Endodermal cell (in vitro differentiated cells): ENCODE data around the gene RCOR3. TPM values are rescaled to one million over a fixed set of nuclear protein-coding genes. Genes with fewer than 3 reads are reported as not detected.

ENCODE experiments used
- DNase-seq: peaks from one replicate; pipeline ENCODE4 v3.0.0-alpha.2; 2017
- H3K27ac ChIP-seq: 2 replicates; pipeline ENCODE4 v1.5.1; 2013; ENCODE audit warnings: mild to moderate bottlenecking, low read depth, low read length, moderate library complexity
- H3K27me3 ChIP-seq: 2 replicates; pipeline ENCODE4 v1.6.1; 2013; ENCODE audit warnings: mild to moderate bottlenecking, low read length, moderate library complexity; ENCODE audit not compliant: insufficient read depth, control insufficient read depth, poor library complexity, severe bottlenecking
- H3K36me3 ChIP-seq: 2 replicates; pipeline ENCODE4 v1.7.0; 2013; ENCODE audit warnings: mild to moderate bottlenecking, low read length, moderate library complexity; ENCODE audit not compliant: control insufficient read depth, insufficient read depth
- H3K4me1 ChIP-seq: one replicate; pipeline ENCODE4 v1.7.0; 2013; ENCODE audit warnings: low read length; ENCODE audit not compliant: control insufficient read depth, insufficient read depth
- H3K4me3 ChIP-seq: 2 replicates; pipeline ENCODE4 v1.5.1; 2013; ENCODE audit warnings: mild to moderate bottlenecking, low read length, moderate library complexity
- H3K9ac ChIP-seq: 2 replicates; pipeline ENCODE4 v1.6.1; 2013; ENCODE audit warnings: mild to moderate bottlenecking, low read length, moderate library complexity; ENCODE audit not compliant: poor library complexity, severe bottlenecking; ENCODE audit errors: extremely low read depth
- H3K9me3 ChIP-seq: 2 replicates; pipeline ENCODE4 v1.6.1; 2013; ENCODE audit warnings: mild to moderate bottlenecking, low read length, moderate library complexity; ENCODE audit not compliant: control insufficient read depth
- H3K27ac Mint-ChIP-seq: 2 replicates; pipeline ENCODE4 v1.8.0; 2020; ENCODE audit warnings: mixed read lengths
- H3K27me3 Mint-ChIP-seq: 2 replicates; pipeline ENCODE4 v1.8.0; 2021; ENCODE audit warnings: mild to moderate bottlenecking, mixed read lengths; ENCODE audit not compliant: insufficient read depth
- H3K36me3 Mint-ChIP-seq: 2 replicates; pipeline ENCODE4 v1.8.0; 2020; ENCODE audit warnings: low read depth, mixed read lengths
- H3K4me1 Mint-ChIP-seq: 2 replicates; pipeline ENCODE4 v1.8.0; 2020; ENCODE audit warnings: mixed read lengths
- H3K4me3 Mint-ChIP-seq: 2 replicates; pipeline ENCODE4 v1.8.0; 2020; ENCODE audit warnings: mild to moderate bottlenecking, moderate library complexity, mixed read lengths
- H3K9me3 Mint-ChIP-seq: 2 replicates; pipeline ENCODE4 v1.8.0; 2020; ENCODE audit warnings: mild to moderate bottlenecking, mixed read lengths
- CTCF ChIP-seq: fragments of 200-600 bp; sonication (generic); conservative IDR thresholded peaks from 2 replicates; pipeline ENCODE4 v1.5.0; 2021; ENCODE audit warnings: antibody characterized with exemption, mild to moderate bottlenecking
- WGBS, 2 experiments: methylation state at CpG; one replicate each; pipeline versions ENCODE4 v1.1.5 to v1.1.7; 2013; ENCODE audit warnings: missing lambda C conversion rate in 2 of 2, mixed read lengths in 1 of 2; ENCODE audit not compliant: insufficient coverage in 1 of 2, insufficient read length in 1 of 2; 5-methylcytosine and 5-hydroxymethylcytosine counted together
- total RNA-seq, 2 donors: library from RNA; stranded (reverse); fragmentation: NEBNext Ultra II Directional in 1 of 2; extraction: Animal tissue kit (Norgen Biotek cat#: 25700) in 1 of 2; gene quantifications; 2 replicates in 1 of 2; 3 replicates in 1 of 2; pipeline ENCODE4 v1.2.1, GENCODE V29; 2021

RCOR3 gene
- total RNA-seq, 2 donors from 2014 or later: 133 to 134 TPM

- Mint-ChIP-seq H3K9me3 (no peaks in the 10 kb centered on the region), H3K27ac (no peak overlapping the region)
Measured at GRCh38 chr1:211338224-211338620, 79.1 kb downstream of the RCOR3 start.

GRCh38 chr1:211339631-211340041 lies 80.5 kb downstream of the RCOR3 start:
- H3K4me3 Mint-ChIP-seq: no peak overlapping the region
- no peaks in the 10 kb centered on the region for H3K9me3 Mint-ChIP-seq
- TF ChIP-seq CTCF: no peak
- no peak for DNase-seq
- no peak overlapping the region for H3K27ac Mint-ChIP-seq
- H3K27me3 ChIP-seq: no peaks in the 10 kb centered on the region
- H3K36me3 ChIP-seq: peaks cover 9% of the 10 kb centered on the region
- no peaks in the 10 kb centered on the region for H3K27me3 Mint-ChIP-seq
- WGBS, 2 experiments: 92 to 96% methylated on average over 5 to 6 of the region's 6 CpGs
- no peak overlapping the region for H3K27ac ChIP-seq
- H3K9ac ChIP-seq: no peak overlapping the region
- H3K4me1 Mint-ChIP-seq: peaks cover 36% of the 10 kb centered on the region
- no peak overlapping the region for H3K4me3 ChIP-seq
- H3K9me3 ChIP-seq: no peaks in the 10 kb centered on the region
- no peaks in the 10 kb centered on the region for H3K4me1 ChIP-seq
- peaks cover 5% of the 10 kb centered on the region for H3K36me3 Mint-ChIP-seq

More at GRCh38 chr1:211338224-211338620, 79.1 kb downstream of the RCOR3 start:
- peaks cover 2% of the 10 kb centered on the region for H3K36me3 ChIP-seq
- no peak for DNase-seq
- H3K4me3 ChIP-seq: no peak overlapping the region
- H3K27ac ChIP-seq: no peak overlapping the region
- H3K27me3 ChIP-seq: no peaks in the 10 kb centered on the region
- no peak for TF ChIP-seq CTCF
- H3K4me1 ChIP-seq: no peaks in the 10 kb centered on the region
- H3K4me1 Mint-ChIP-seq: peaks cover 39% of the 10 kb centered on the region
- H3K9ac ChIP-seq: no peak overlapping the region
- H3K9me3 ChIP-seq: no peaks in the 10 kb centered on the region
- H3K36me3 Mint-ChIP-seq: peaks cover 9% of the 10 kb centered on the region
- no peak overlapping the region for H3K4me3 Mint-ChIP-seq
- whole genome bisulfite sequencing, 2 experiments: 100% methylated on average over 4 of the region's 4 CpGs; no CpG with 5 or more reads in 1 of the 2 experiments
- no peaks in the 10 kb centered on the region for H3K27me3 Mint-ChIP-seq

DNA sequence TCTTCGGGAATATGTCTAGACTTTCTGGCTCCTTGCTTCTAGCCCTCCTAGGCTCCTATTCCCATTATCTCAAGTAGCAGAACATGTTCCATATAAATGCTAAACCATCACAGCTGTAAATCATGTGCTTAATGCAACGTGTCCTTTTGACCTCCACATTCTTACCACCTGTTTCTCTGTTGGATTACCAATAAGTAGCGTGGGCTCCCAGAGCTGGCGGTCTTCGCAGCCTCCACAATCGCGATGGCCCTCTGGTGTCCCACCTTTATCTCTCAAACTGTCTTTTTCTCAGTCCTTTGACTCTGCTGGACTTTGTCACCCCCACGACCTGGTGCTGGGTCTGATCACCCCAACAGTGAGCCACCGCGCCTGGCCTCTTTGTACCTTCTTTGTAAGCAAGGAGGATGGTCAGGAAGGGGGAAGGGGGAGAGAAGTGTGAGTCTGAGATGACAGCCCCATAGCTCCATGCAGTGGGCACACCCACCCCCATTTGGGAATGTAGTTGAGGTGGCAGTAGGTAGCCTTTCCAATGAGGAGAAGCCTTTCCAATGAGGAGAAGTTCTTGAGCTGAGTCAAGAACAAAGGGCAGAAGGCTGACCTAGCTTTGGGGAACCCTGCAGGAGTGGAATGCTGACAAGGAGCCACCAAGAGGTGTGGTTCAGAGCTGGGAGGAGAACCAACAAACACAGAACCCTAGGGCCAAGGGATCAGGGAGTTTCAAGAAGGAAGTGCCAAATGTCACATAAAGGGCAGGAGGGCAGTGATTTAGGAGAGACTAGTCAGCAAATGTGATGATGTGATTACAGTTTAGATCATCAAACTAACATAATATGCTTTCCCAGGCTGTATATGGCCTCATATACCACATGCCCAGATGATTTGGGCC lies 81.7 kb downstream of the RCOR3 start:
- no peak overlapping the region for H3K27ac Mint-ChIP-seq
- TF ChIP-seq CTCF: no peak
- DNase-seq: no peak
- no peaks in the 10 kb centered on the region for H3K27me3 Mint-ChIP-seq
- H3K36me3 Mint-ChIP-seq: peaks cover 7% of the 10 kb centered on the region
- H3K27me3 ChIP-seq: no peaks in the 10 kb centered on the region
- no peak overlapping the region for H3K9ac ChIP-seq
- no peak overlapping the region for H3K4me3 ChIP-seq
- WGBS, 2 experiments: 94 to 96% methylated on average over 6 to 9 of the region's 10 CpGs
- peaks cover 7% of the 10 kb centered on the region for H3K36me3 ChIP-seq
- H3K27ac ChIP-seq: no peak overlapping the region
- H3K4me1 ChIP-seq: peaks cover 6% of the 10 kb centered on the region
- H3K9me3 ChIP-seq: no peaks in the 10 kb centered on the region
- H3K9me3 Mint-ChIP-seq: no peaks in the 10 kb centered on the region
- H3K4me1 Mint-ChIP-seq: peaks cover 31% of the 10 kb centered on the region
- no peak overlapping the region for H3K4me3 Mint-ChIP-seq
